Adipose tissue (tissue), 3 donors: Measurements from ENCODE around the gene UNG. TPM values are rescaled to one million over a fixed set of nuclear protein-coding genes. Genes with fewer than 3 reads are reported as not detected.

Experiments used
- H3K27ac ChIP-seq: one replicate; pipeline ENCODE4 v1.5.1; 2013; ENCODE audit warnings: low read depth, low read length
- WGBS, 3 donors: extraction: QIAGEN DNeasy Blood & Tissue Kit; methylation state at CpG; one replicate each; pipeline ENCODE4 v1.1.7; 2013; 5-methylcytosine and 5-hydroxymethylcytosine counted together
- polyA plus RNA-seq, 3 donors: library from polyadenylated mRNA; stranded (reverse); fragments of 200-250 nt; gene quantifications; one replicate each; pipeline ENCODE4 v1.2.3, GENCODE V29; 2013
- donor health status: healthy with polysubstance abuse.
- donor health status: Bipolar disorder and iron deficiency.
- donor health status: healthy.

Gene UNG
- polyA plus RNA-seq, 3 donors: 12.0 to 28.6 (median 25.7) TPM

- WGBS, 3 donors: 38 to 93% (median 90%) methylated on average over 2 of the region's 2 CpGs
- no peak overlapping the region for H3K27ac ChIP-seq
Observed at GRCh38 chr12:109084425-109084824, 13.0 kb upstream of the UNG start.

GRCh38 chr12:109085590-109085989 is 11.8 kb upstream of the UNG start:
- WGBS, 3 donors: 93 to 95% (median 95%) methylated on average over 11 of the region's 11 CpGs
- H3K27ac ChIP-seq: no peak overlapping the region

GRCh38 chr12:109087250-109087649 is 10.1 kb upstream of the UNG start:
- 27 to 62% (median 59%) methylated on average over 5 of the region's 5 CpGs for WGBS, 3 donors

GRCh38 chr12:109088818-109089217 is 8.6 kb upstream of the UNG start:
- WGBS, 3 donors: 78 to 88% (median 85%) methylated on average over 6 of the region's 6 CpGs
- no peak overlapping the region for H3K27ac ChIP-seq

More at GRCh38 chr12:109087250-109087649, 10.1 kb upstream of the UNG start:
- no peak overlapping the region for H3K27ac ChIP-seq

DNA sequence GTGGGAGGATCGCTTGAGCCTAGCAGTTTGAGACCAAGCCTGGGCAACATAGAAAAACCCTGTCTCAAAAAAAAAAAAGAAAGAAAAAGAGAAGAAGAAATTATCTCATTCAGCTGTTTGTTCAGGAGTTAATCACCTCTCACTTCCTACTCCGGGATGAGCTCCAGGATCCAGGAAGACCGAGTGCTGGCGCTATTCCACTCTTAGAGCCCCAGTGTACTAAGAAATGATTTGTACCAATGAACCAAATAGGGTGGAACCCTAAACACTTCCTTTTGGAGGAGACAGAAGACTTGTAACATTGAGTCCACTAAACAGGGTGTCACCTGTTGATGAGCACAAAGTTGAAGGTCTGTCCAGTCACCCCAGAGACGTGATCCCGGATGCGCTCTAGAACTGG is 7.7 kb upstream of the UNG start:
- 84 to 91% (median 89%) methylated on average over 7 of the region's 7 CpGs for WGBS, 3 donors
- no peak overlapping the region for H3K27ac ChIP-seq

GRCh38 chr12:109092497-109093021 is 4.8 kb upstream of the UNG start:
- 18 to 63% (median 33%) methylated on average over 6 of the region's 6 CpGs for WGBS, 3 donors

DNA sequence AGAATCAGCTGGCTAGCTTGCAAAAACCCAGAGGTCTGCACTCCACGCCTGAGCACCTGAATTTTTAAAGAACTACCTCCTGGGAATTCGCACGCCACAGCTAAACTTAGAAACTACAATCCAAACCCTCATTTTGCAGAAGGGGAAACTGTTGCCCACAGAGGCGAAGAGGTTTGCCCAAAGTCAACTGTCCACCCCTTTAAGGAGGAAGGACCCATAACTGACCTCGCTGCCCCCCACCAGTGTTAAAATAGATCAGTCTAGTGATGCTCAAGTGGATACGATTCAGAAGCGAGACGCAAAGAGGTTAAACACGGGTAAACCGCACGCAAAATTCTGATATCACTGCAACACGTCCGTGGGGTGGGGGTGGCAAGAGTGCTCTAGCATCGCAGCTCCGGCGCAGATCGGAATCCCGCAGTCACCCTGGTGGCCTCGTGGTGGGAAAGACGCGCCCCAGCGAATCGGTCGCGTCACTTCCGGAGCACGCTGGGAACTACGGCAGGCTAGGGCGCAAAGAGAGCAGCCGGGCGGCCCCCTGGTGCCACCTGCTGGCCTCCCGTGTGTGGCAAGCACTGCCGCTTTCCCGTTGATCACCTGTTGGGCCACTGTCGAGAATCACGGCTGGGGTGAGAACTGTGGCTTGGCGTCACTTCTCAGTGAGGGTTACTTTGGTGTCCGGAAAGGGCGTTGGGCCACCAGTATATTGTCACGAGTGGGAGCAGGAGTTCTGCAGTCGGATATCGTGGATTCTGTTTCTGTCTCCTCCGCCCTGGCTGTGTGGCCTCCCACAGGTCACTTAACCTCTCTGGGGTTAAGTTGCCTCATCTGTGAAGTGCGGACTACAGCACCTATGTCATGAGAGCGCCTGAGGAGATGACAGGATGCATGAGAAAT is 4.1 kb upstream of the UNG start, which contains the start of gene ALKBH2:
Gene ALKBH2 (minus strand): TSS at position 451 of the 897 bp plus-strand sequence. CDS start 686 bp downstream, outside the sequence.
- WGBS, 3 donors: 4 to 6% (median 5%) methylated on average over 45 of the region's 45 CpGs
- no peak within 1 kb of the TSS for H3K27ac ChIP-seq

More at GRCh38 chr12:109092497-109093021, 4.8 kb upstream of the UNG start:
- no peak overlapping the region for H3K27ac ChIP-seq

DNA sequence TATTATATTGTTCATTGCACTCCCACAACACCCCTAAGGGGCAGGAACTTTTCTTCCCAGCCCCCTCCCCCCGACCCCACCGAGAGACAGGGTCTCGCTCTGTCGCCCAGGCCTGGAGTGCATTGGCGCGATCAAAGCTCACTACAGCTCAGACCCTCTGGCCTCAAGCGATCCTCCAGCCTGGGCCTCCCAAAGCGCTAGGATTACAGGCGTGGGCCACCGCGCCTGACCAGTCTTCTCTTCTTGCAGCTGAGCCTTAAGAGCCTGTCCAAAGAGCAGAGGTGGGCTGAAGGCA is 310 bp upstream of the UNG start:
- H3K27ac ChIP-seq: no peak overlapping the region
- 35 to 37% (median 35%) methylated on average over 11 of the region's 11 CpGs for WGBS, 3 donors

DNA sequence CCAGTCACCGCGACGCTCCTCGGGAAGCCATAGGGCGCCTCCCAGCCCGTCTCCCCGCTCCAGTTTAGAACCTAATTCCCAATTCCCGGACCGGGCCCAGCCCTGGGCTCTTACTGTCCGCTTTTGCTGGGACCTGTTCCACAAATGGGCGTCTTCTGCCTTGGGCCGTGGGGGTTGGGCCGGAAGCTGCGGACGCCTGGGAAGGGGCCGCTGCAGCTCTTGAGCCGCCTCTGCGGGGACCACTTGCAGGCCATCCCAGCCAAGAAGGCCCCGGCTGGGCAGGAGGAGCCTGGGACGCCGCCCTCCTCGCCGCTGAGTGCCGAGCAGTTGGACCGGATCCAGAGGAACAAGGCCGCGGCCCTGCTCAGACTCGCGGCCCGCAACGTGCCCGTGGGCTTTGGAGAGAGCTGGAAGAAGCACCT is 797 bp downstream of the UNG start:
- H3K27ac ChIP-seq: peak overlapping the region; percentile 14
- WGBS, 3 donors: 0% methylated on average over 32 of the region's 32 CpGs

DNA sequence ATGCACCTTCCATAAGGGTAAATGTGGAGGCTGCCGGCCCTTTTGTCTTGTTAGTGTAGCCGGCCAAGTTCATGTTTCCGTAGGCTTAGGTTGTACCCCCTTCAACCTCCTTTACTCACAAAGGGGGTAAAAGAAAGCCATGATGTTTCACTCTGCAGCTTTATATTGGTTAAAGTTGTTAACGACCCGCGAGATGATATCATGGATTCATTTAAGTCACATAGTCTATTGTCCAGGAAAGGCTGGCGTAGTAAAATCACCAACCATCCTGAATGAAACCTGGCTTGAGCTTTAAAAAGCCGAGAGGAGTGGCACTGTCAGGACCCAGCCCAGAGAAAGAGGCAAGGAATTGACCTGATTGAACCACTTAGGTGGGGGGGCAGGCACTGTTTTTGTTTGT is 1.3 kb downstream of the UNG start:
- peak overlapping the region; percentile 14 for H3K27ac ChIP-seq
- WGBS, 3 donors: 3 to 5% (median 4%) methylated on average over 8 of the region's 8 CpGs

GRCh38 chr12:109099431-109100020 is 2.1 kb downstream of the UNG start:
- no peak overlapping the region for H3K27ac ChIP-seq
- WGBS, 3 donors: 68 to 75% (median 70%) methylated on average over 12 of the region's 12 CpGs

- H3K27ac ChIP-seq: no peak overlapping the region
Observed at GRCh38 chr12:109100741-109101140, 3.3 kb downstream of the UNG start.

GRCh38 chr12:109102491-109102890 is 5.1 kb downstream of the UNG start:
- no peak overlapping the region for H3K27ac ChIP-seq
- WGBS, 3 donors: 86 to 92% (median 87%) methylated on average over 3 of the region's 3 CpGs

More at GRCh38 chr12:109100741-109101140, 3.3 kb downstream of the UNG start:
- 65 to 96% (median 65%) methylated on average over 4 of the region's 4 CpGs for WGBS, 3 donors

GRCh38 chr12:109105176-109105575 is 7.8 kb downstream of the UNG start:
- 89 to 94% (median 94%) methylated on average over 5 of the region's 5 CpGs for WGBS, 3 donors

GRCh38 chr12:109109746-109110350 is 12.5 kb downstream of the UNG start:
- H3K27ac ChIP-seq: no peak overlapping the region
- 90 to 94% (median 90%) methylated on average over 6 of the region's 6 CpGs for WGBS, 3 donors

More at GRCh38 chr12:109105176-109105575, 7.8 kb downstream of the UNG start:
- no peak overlapping the region for H3K27ac ChIP-seq

- 2 to 19% (median 9%) methylated on average over 28 of the region's 28 CpGs for WGBS, 3 donors
- peak overlapping the region; percentile 83 for H3K27ac ChIP-seq
Observed at GRCh38 chr12:109110988-109111495, 13.6 kb downstream of the UNG start.

DNA sequence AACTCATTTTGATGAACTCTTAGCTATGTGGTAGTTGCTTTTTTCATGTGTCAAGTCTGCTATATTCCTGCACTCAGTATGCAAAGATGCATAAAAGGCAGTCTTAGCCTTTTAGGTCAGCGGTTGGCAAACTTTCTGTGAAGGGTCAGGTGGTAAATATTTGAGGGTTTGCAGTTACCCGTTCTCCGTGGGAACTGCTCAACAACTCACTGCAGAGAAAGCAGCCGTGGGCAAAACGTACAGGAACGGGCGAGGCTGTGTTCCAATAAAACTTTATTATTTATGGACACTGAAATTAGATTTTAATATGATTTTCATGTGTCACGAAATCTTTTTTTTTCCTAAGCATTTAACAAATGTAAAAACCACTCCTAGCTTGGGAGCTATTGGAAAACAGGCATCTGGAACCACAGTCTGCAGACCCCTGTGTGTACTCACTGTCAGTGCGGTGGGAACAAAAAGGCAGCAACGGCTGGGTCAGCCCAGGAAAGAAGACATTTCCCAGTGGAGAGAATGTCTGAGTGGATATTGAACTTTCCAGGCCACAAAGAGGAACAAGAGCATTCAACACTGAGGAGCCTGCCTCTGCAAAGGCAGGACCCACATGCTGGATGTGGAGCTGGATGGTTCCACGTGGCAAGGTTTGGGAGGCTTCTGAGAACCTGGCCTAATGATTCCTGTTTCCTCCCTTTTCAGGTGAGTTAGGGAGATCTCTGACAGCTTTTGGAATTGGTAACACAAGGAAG is 15.5 kb downstream of the UNG start:
- 38 to 78% (median 73%) methylated on average over 11 of the region's 11 CpGs for WGBS, 3 donors
- no peak overlapping the region for H3K27ac ChIP-seq

DNA sequence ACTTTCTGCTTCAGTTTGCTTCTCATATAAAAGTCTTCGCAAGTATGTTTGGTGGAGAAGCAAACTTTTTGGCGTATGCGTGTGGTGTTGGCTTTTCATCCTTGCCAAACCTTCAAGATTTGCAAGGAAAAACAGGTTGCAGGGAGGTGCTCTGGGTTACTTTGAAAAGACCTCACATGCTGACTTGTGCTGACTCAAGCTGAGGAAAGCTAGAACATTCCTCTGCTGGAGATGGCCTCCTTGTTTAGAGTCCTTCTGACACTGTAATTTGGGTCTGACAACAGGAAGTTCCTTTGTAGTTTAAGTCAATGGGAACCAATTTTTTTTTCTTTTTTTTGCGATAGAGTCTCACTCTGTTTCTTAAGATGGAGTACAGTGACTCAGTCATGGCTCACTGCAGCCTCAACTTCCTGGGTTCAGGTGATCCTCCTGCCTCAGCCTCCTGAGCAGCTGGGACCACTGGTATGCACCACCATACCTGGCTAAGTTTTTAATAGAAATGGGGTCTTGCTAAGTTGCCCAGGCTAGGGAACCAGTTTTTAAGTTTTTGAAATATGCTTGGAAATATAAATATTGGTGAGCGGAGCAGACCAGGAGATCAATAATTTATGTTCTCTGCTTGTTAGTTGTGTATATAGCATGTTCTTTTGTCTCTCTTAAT is 16.4 kb downstream of the UNG start:
- 34 to 85% (median 79%) methylated on average over 5 of the region's 5 CpGs for WGBS, 3 donors
- no peak overlapping the region for H3K27ac ChIP-seq
